GM18909 (cell line): Measurements from ENCODE around the gene HJV.
A peak's percentile ranks its signal among the peaks of the same experiment; 100 is the strongest.

Source experiments
- ATAC-seq: cut with Tn5 transposase; IDR thresholded peaks from one replicate; pipeline ENCODE4 v1.9.1; 2021; ENCODE audit warnings: mild to moderate bottlenecking; ENCODE audit not compliant: unreplicated experiment, poor library complexity

HJV gene

GRCh38 chr1:145978854-145979745 is 42.4 kb downstream of the HJV start:
- peak; percentile 81 for ATAC-seq

GRCh38 chr1:145978471-145978853 is 43.1 kb downstream of the HJV start:
- ATAC-seq: no peak

GRCh38 chr1:145977486-145978470 is 43.8 kb downstream of the HJV start:
- no peak for ATAC-seq

GRCh38 chr1:145977016-145977415 is 44.5 kb downstream of the HJV start:
- ATAC-seq: no peak

GRCh38 chr1:145975216-145975615 is 46.3 kb downstream of the HJV start:
- no peak for ATAC-seq

- ATAC-seq: no peak
Observed at GRCh38 chr1:145974721-145975120, 46.8 kb downstream of the HJV start.

GRCh38 chr1:145972580-145972979 is 49.0 kb downstream of the HJV start:
- ATAC-seq: no peak
